CD1c-positive myeloid dendritic cell (primary cell): ENCODE results near the gene ARGFX.
"Not testable (repeated sequence)": the region's sequence is repeated elsewhere in the genome, so short reads cannot be mapped to it uniquely, and the experiment has no call there.

Experiments used
- DNase-seq: peaks from one replicate; pipeline ENCODE4 v3.0.0-alpha.2; 2016; ENCODE audit errors: extremely low spot score

ARGFX gene

GRCh38 chr3:121599900-121600299, 32.2 kb downstream of the ARGFX start:
- not testable (repeated sequence) for DNase-seq

- DNase-seq, result no peak
Measured at GRCh38 chr3:121601212-121601812, 33.6 kb downstream of the ARGFX start.

- no peak for DNase-seq
Measured at GRCh38 chr3:121604759-121605158, 37.0 kb downstream of the ARGFX start.

GRCh38 chr3:121606106-121606505, 38.4 kb downstream of the ARGFX start:
- no peak for DNase-seq
